ENCODE data around the gene TRAPPC3. TPM values are rescaled to one million over a fixed set of nuclear protein-coding genes. Genes with fewer than 3 reads are reported as not detected.
"Not testable (repeated sequence)": the region's sequence is repeated elsewhere in the genome, so short reads cannot be mapped to it uniquely, and the experiment has no call there.

Gene TRAPPC3
- total and polyA plus RNA-seq, 4 donors: 37.3 to 83.9 (median 61.3) TPM

GRCh38 chr1:36160388-36160948 lies 11.2 kb upstream of the TRAPPC3 start:
- Histone ChIP-seq H3K27ac (ENCODE audit: low read depth in 1 of 2, low read length in 1 of 2) (peak overlapping the region; percentile 94 to 95), H3K36me3 (ENCODE audit: control insufficient read depth in 4 of 4, insufficient read depth in 4 of 4, low read length in 4 of 4) (peaks cover 0 to 4% (median 0%) of the 10 kb centered on the region in 4 donors), H3K9ac (ENCODE audit: insufficient read depth in 1 of 2, low read length in 2 of 2) (peak overlapping the region; percentile 26 to 60), H3K9me3 (ENCODE audit: control insufficient read depth in 4 of 4, insufficient read depth in 3 of 4, low read length in 3 of 4) (no peaks in the 10 kb centered on the region), H3K27me3 (ENCODE audit: control insufficient read depth in 3 of 3, insufficient read depth in 3 of 3, low read length in 2 of 3) (no peaks in the 10 kb centered on the region), H3K4me1 (ENCODE audit: control insufficient read depth in 5 of 5, insufficient read depth in 5 of 5, low read length in 5 of 5) (peaks cover 14 to 59% (median 28%) of the 10 kb centered on the region in 5 donors), H3K4me3 (no peak overlapping the region)
- 39 to 49% methylated on average over 4 of the region's 4 CpGs for WGBS, 2 donors
- DNase-seq (no peak), ATAC-seq (ENCODE audit: insufficient read depth, low FRiP score) (no peak)
- no peak for TF ChIP-seq CTCF (IDR thresholded peaks at IDR 0.05; ENCODE audit: control extremely low read depth, extremely low read depth)

- peak overlapping the region; percentile 94 to 95 for H3K27ac ChIP-seq (ENCODE audit: low read depth in 1 of 2, low read length in 1 of 2)
- H3K9me3 ChIP-seq (ENCODE audit: control insufficient read depth in 4 of 4, insufficient read depth in 3 of 4, low read length in 3 of 4): no peaks in the 10 kb centered on the region
- WGBS, 2 donors: 85 to 90% methylated on average over 10 of the region's 10 CpGs
- no peak for TF ChIP-seq CTCF (IDR thresholded peaks at IDR 0.05; ENCODE audit: control extremely low read depth, extremely low read depth)
- H3K27me3 ChIP-seq (ENCODE audit: control insufficient read depth in 3 of 3, insufficient read depth in 3 of 3, low read length in 2 of 3): no peaks in the 10 kb centered on the region
- H3K4me1 ChIP-seq (ENCODE audit: control insufficient read depth in 5 of 5, insufficient read depth in 5 of 5, low read length in 5 of 5): peaks cover 14 to 66% (median 28%) of the 10 kb centered on the region in 5 donors
- ATAC-seq (ENCODE audit: insufficient read depth, low FRiP score): no peak
- H3K9ac ChIP-seq (ENCODE audit: insufficient read depth in 1 of 2, low read length in 2 of 2): peak overlapping the region in 1 of 2 donors; percentile 26
- peaks cover 0 to 4% (median 0%) of the 10 kb centered on the region in 4 donors for H3K36me3 ChIP-seq (ENCODE audit: control insufficient read depth in 4 of 4, insufficient read depth in 4 of 4, low read length in 4 of 4)
- DNase-seq: no peak
- no peak overlapping the region for H3K4me3 ChIP-seq
Measured at GRCh38 chr1:36159614-36160387, 10.5 kb upstream of the TRAPPC3 start.

- H3K4me1 ChIP-seq (ENCODE audit: control insufficient read depth in 5 of 5, insufficient read depth in 5 of 5, low read length in 5 of 5): peaks cover 14 to 66% (median 28%) of the 10 kb centered on the region in 5 donors
- not testable (repeated sequence) for DNase-seq; H3K9ac ChIP-seq (ENCODE audit: insufficient read depth in 1 of 2, low read length in 2 of 2); H3K27me3 ChIP-seq (ENCODE audit: control insufficient read depth in 3 of 3, insufficient read depth in 3 of 3, low read length in 2 of 3); H3K4me3 ChIP-seq; H3K9me3 ChIP-seq (ENCODE audit: control insufficient read depth in 4 of 4, insufficient read depth in 3 of 4, low read length in 3 of 4); H3K36me3 ChIP-seq (ENCODE audit: control insufficient read depth in 4 of 4, insufficient read depth in 4 of 4, low read length in 4 of 4); ATAC-seq (ENCODE audit: insufficient read depth, low FRiP score)
- 90 to 91% methylated on average over 10 of the region's 10 CpGs for WGBS, 2 donors
- H3K27ac ChIP-seq (ENCODE audit: low read depth in 1 of 2, low read length in 1 of 2): peak overlapping the region in 1 of 2 donors; percentile 99
Measured at GRCh38 chr1:36158827-36159252, 9.6 kb upstream of the TRAPPC3 start.

All from lung (tissue), 12 donors.